Spleen (tissue), 11 donors: Measurements from ENCODE around the gene TDRD9. TPM values are rescaled to one million over a fixed set of nuclear protein-coding genes. Genes with fewer than 3 reads are reported as not detected.

Experiments used
- DNase-seq: peaks from one replicate; pipeline ENCODE4 v3.0.0-alpha.2; 2020
- H3K27ac ChIP-seq, 8 donors: fragments of 200-600 bp; sonication (generic) in 7 of 8; 1 replicate in 4 of 8; 2 replicates in 4 of 8; pipeline versions ENCODE4 v1.5.0 to v1.8.0; 2016 to 2021; ENCODE audit warnings: inconsistent platforms in 4 of 8, mild to moderate bottlenecking in 4 of 8, moderate library complexity in 1 of 8
- H3K27me3 ChIP-seq, 7 donors: fragments of 200-600 bp; sonication (generic) in 6 of 7; replicated peaks in 1 of 7; 1 replicate in 4 of 7; 2 replicates in 3 of 7; pipeline versions ENCODE4 v1.5.0 to v1.8.0; 2016 to 2021; ENCODE audit warnings: inconsistent platforms in 3 of 7, mild to moderate bottlenecking in 1 of 7
- H3K36me3 ChIP-seq, 6 donors: fragments of 200-600 bp; sonication (generic) in 5 of 6; 1 replicate in 4 of 6; 2 replicates in 2 of 6; pipeline versions ENCODE4 v1.5.0 to v1.8.0; 2016 to 2021; ENCODE audit warnings: inconsistent platforms in 2 of 6
- H3K4me1 ChIP-seq, 6 donors: fragments of 200-600 bp; sonication (generic) in 5 of 6; 1 replicate in 3 of 6; 2 replicates in 3 of 6; pipeline versions ENCODE4 v1.5.0 to v1.8.0; 2016 to 2021; ENCODE audit warnings: inconsistent platforms in 3 of 6
- H3K4me3 ChIP-seq, 8 donors: fragments of 200-600 bp; sonication (generic) in 7 of 8; 1 replicate in 4 of 8; 2 replicates in 4 of 8; pipeline versions ENCODE4 v1.5.0 to v1.8.0; 2016 to 2021; ENCODE audit warnings: inconsistent platforms in 4 of 8, mild to moderate bottlenecking in 4 of 8, moderate library complexity in 2 of 8
- H3K9me3 ChIP-seq, 8 donors: fragments of 200-600 bp; sonication (generic) in 7 of 8; 1 replicate in 4 of 8; 2 replicates in 4 of 8; pipeline versions ENCODE4 v1.5.0 to v1.8.0; 2016 to 2021; ENCODE audit warnings: inconsistent platforms in 4 of 8
- CTCF ChIP-seq, 11 experiments: fragments of 200-600 bp in 7 of 11; fragments of 450-650 bp in 4 of 11; sonication (generic) in 4 of 11; IDR thresholded peaks in 8 of 11; conservative IDR thresholded peaks in 3 of 11; 1 replicate in 7 of 11; 2 replicates in 4 of 11; pipeline versions ENCODE4 v1.4.0 to v1.8.0; 2016 to 2021; ENCODE audit warnings: antibody characterized with exemption in 11 of 11, inconsistent platforms in 4 of 11, mild to moderate bottlenecking in 1 of 11
- POLR2A ChIP-seq, 3 donors: fragments of 450-650 bp; IDR thresholded peaks; one replicate each; pipeline ENCODE4 v1.5.1; 2017; ENCODE audit warnings: antibody characterized with exemption in 3 of 3, mild to moderate bottlenecking in 1 of 3
- POLR2AphosphoS5 ChIP-seq, 3 donors: sonication (generic); formaldehyde crosslinking; IDR thresholded peaks; one replicate each; pipeline ENCODE4 v1.5.1; 2017; ENCODE audit warnings: antibody characterized with exemption in 3 of 3
- WGBS, 5 donors: extraction: QIAGEN DNeasy Blood & Tissue Kit in 3 of 5; methylation state at CpG; one replicate each; pipeline versions ENCODE4 v1.1.5 to v1.1.7; 2013 to 2018; 5-methylcytosine and 5-hydroxymethylcytosine counted together
- intact Hi-C: fragments of 100-400 bp; cut with DNase I; formaldehyde crosslinking; loops from one replicate; pipeline ENCODE4 v1.15.0; 2023; ENCODE audit warnings: low total_unique reads
- polyA plus RNA-seq, 3 donors: library from polyadenylated mRNA; stranded (reverse); fragments of 200-250 nt; gene quantifications; one replicate each; pipeline ENCODE4 v1.2.1, GENCODE V29; 2013
- total RNA-seq, 7 donors: library from RNA; depleted of rRNA in 3 of 7; stranded (reverse); fragments of >200 nt in 3 of 7; fragmentation: NEBNext Ultra II Directional in 4 of 7; extraction: Animal tissue kit (Norgen Biotek cat#: 25700) in 4 of 7; gene quantifications; one replicate each; pipeline versions ENCODE4 v1.1.0 to v1.2.1, GENCODE V29; 2016 to 2021
- donor health status: healthy with polysubstance abuse.
- donor health status: DM: no; HTN: no; CAD: no; lungs with moderate emphysema.
- donor health status: DM: no; HTN: no; CAD: no.
- donor health status: Bipolar disorder and iron deficiency.
- donor health status: healthy.
- donor health status: DM: no; HTN: no; CAD: no.
- donor health status: DM: yes; HTN: yes; CAD: no.

Gene TDRD9
- total and polyA plus RNA-seq, 10 donors: 0.70 to 18.7 (median 8.0) TPM

DNA sequence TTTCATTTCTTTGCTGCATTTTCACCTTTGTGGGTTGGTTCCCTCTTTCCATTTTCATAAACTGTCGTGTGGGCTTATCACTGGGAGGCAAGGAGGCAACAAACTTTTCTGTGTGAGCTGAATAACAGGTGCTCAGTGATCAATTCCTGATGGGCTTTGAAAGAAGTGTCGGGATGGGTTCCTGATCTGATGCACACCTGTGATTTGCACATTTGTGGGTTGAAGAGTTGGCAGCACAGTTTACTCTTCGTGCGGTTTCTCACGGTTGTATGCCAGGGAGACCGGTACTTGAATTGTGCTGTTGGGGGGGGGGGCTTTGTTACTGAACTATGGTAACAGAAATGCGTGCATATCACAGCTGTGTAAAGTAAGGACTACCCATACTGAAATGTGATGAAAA is 141.3 kb downstream of the TDRD9 start:
- no peaks in the 10 kb centered on the region for H3K36me3 ChIP-seq
- DNase-seq: no peak
- no peak for TF ChIP-seq POLR2AphosphoS5 (IDR thresholded peaks at IDR 0.05)
- no peak for TF ChIP-seq POLR2A (IDR thresholded peaks at IDR 0.05)
- TF ChIP-seq CTCF (IDR thresholded peaks at IDR 0.05 in 8 of 11, conservative IDR thresholded peaks at IDR 0.05 in 3 of 11): no peak
- no peak overlapping the region for H3K4me3 ChIP-seq
- H3K27me3 ChIP-seq: peaks cover 0 to 52% (median 0%) of the 10 kb centered on the region in 7 donors
- intact Hi-C loops: no loop called here
- H3K9me3 ChIP-seq: peaks cover 0 to 39% (median 30%) of the 10 kb centered on the region in 8 donors
- no peaks in the 10 kb centered on the region for H3K4me1 ChIP-seq
- WGBS, 5 donors: 83 to 89% (median 86%) methylated on average over 7 of the region's 7 CpGs
- no peak overlapping the region for H3K27ac ChIP-seq

DNA sequence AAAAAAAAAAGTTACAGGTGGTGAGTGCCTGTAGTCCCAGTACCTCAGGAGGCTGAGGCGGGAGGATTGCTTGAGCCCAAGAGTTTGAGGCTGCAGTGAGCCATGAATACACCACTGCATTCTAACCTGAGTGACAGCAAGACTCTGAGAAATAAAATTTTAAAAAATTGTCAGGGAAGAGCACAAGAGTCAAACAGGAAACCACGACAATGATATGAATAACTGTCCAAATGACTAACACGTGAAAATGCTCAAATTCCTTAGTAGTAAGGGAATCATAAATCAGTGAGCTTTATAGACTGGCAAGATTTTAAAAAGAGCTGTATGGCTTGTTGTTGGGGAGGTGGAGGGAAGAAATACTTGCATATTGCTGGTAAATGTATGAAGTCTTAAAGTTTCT is 144.3 kb downstream of the TDRD9 start:
- DNase-seq: no peak
- intact Hi-C loops: loop anchor here (10.0 kb wide), 2 partner anchors 492 to 562 kb away; no protein-coding TSS in a partner anchor
- no peak overlapping the region for H3K27ac ChIP-seq
- no peaks in the 10 kb centered on the region for H3K36me3 ChIP-seq
- H3K4me3 ChIP-seq: no peak overlapping the region
- H3K4me1 ChIP-seq: peaks cover 0 to 1% (median under 1%) of the 10 kb centered on the region in 6 donors
- WGBS, 5 donors: 51 to 61% (median 61%) methylated on average over 3 of the region's 3 CpGs
- TF ChIP-seq POLR2AphosphoS5 (IDR thresholded peaks at IDR 0.05) (no peak), CTCF (IDR thresholded peaks at IDR 0.05 in 8 of 11, conservative IDR thresholded peaks at IDR 0.05 in 3 of 11) (no peak), POLR2A (IDR thresholded peaks at IDR 0.05) (no peak)
- H3K9me3 ChIP-seq: peaks cover 0 to 23% (median 11%) of the 10 kb centered on the region in 8 donors
- H3K27me3 ChIP-seq: peaks cover 0 to 30% (median 0%) of the 10 kb centered on the region in 7 donors

- Histone ChIP-seq H3K27ac (no peak overlapping the region), H3K27me3 (peaks cover 0 to 18% (median 0%) of the 10 kb centered on the region in 7 donors), H3K36me3 (no peaks in the 10 kb centered on the region), H3K4me1 (peaks cover 6 to 11% (median 7%) of the 10 kb centered on the region in 6 donors), H3K9me3 (peaks cover 0 to 17% (median 10%) of the 10 kb centered on the region in 8 donors), H3K4me3 (no peak overlapping the region)
- TF ChIP-seq POLR2AphosphoS5 (IDR thresholded peaks at IDR 0.05) (no peak), POLR2A (IDR thresholded peaks at IDR 0.05) (no peak), CTCF (IDR thresholded peaks at IDR 0.05 in 8 of 11, conservative IDR thresholded peaks at IDR 0.05 in 3 of 11) (no peak)
- WGBS, 5 donors: 63 to 78% (median 66%) methylated on average over 4 of the region's 4 CpGs
- DNase-seq: no peak
- intact Hi-C loops: loop anchor here (10.0 kb wide), 2 partner anchors 491 to 561 kb away; no protein-coding TSS in a partner anchor
Measured at GRCh38 chr14:104073764-104074163, 145.5 kb downstream of the TDRD9 start.

DNA sequence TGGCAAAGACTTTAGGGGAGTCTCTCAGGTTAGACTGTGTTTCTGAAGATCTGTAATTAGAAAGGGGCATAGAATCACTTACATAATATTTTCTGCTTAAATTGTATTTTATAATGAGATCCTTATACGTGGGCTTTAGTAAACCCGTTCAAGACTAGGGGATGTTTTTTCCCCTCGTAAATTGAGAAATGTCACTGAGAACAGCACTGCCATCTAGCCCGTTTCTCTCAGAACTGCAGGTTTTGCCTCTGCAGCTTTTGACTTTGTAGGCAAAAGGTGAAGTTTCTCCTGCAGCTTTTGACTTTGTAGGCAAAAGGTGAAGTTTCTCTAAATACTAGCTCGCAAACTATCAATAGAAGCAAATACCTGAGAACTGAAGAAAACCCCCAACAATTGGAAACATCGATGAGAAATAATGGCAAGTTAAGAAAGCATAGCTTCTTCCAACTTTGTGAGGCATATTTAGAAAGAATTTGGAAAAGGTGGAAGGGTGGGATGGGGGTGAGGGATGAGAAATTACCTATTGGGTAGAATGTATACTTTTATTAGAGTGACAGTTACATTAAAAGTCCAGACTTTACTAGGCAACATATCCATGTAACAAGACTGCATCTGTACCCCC is 147.4 kb downstream of the TDRD9 start:
- intact Hi-C loops: loop anchor here (10.0 kb wide), 2 partner anchors 489 to 559 kb away; no protein-coding TSS in a partner anchor

More for the DNA sequence above, 147.4 kb downstream of the TDRD9 start:
- H3K27ac ChIP-seq: no peak overlapping the region
- H3K27me3 ChIP-seq: peaks cover 0 to 3% (median 0%) of the 10 kb centered on the region in 7 donors
- H3K36me3 ChIP-seq: no peaks in the 10 kb centered on the region
- H3K9me3 ChIP-seq: peaks cover 0 to 17% (median 10%) of the 10 kb centered on the region in 8 donors
- TF ChIP-seq POLR2A (IDR thresholded peaks at IDR 0.05): no peak
- TF ChIP-seq CTCF (IDR thresholded peaks at IDR 0.05 in 8 of 11, conservative IDR thresholded peaks at IDR 0.05 in 3 of 11): no peak
- TF ChIP-seq POLR2AphosphoS5 (IDR thresholded peaks at IDR 0.05): no peak
- no peak overlapping the region for H3K4me3 ChIP-seq
- WGBS, 5 donors: 31 to 38% (median 36%) methylated on average over 6 of the region's 6 CpGs
- no peak for DNase-seq
- H3K4me1 ChIP-seq: peaks cover 6 to 11% (median 7%) of the 10 kb centered on the region in 6 donors
